HG03280 (cell line): Measurements from ENCODE around the gene TTPAL.
"Not testable (repeated sequence)": the region's sequence is repeated elsewhere in the genome, so short reads cannot be mapped to it uniquely, and the experiment has no call there.

Experiments
- ATAC-seq: cut with Tn5 transposase; IDR thresholded peaks from one replicate; pipeline ENCODE4 v1.9.1; 2021; ENCODE audit warnings: mild to moderate bottlenecking, moderate library complexity; ENCODE audit not compliant: unreplicated experiment

TTPAL gene

GRCh38 chr20:44467289-44467883 lies 8.3 kb upstream of the TTPAL start:
- no peak for ATAC-seq

- ATAC-seq = no peak
Measured at GRCh38 chr20:44468044-44468782, 7.5 kb upstream of the TTPAL start.

GRCh38 chr20:44470327-44470726 lies 5.3 kb upstream of the TTPAL start:
- no peak for ATAC-seq

GRCh38 chr20:44471481-44471882 lies 4.2 kb upstream of the TTPAL start:
- ATAC-seq = no peak

GRCh38 chr20:44472283-44472682 lies 3.4 kb upstream of the TTPAL start:
- ATAC-seq = not testable (repeated sequence)

- no peak for ATAC-seq
Measured at GRCh38 chr20:44475372-44475693, 341 bp upstream of the TTPAL start.

- no peak for ATAC-seq
Measured at GRCh38 chr20:44477151-44477550, 1.5 kb downstream of the TTPAL start.

GRCh38 chr20:44478206-44478605 lies 2.5 kb downstream of the TTPAL start:
- no peak for ATAC-seq

GRCh38 chr20:44479643-44480042 lies 4.0 kb downstream of the TTPAL start:
- ATAC-seq = no peak

GRCh38 chr20:44480097-44480496 lies 4.4 kb downstream of the TTPAL start:
- no peak for ATAC-seq

GRCh38 chr20:44481719-44482416 lies 6.2 kb downstream of the TTPAL start:
- ATAC-seq = no peak

GRCh38 chr20:44483112-44483511 lies 7.4 kb downstream of the TTPAL start:
- ATAC-seq = no peak

GRCh38 chr20:44485078-44485829 lies 9.6 kb downstream of the TTPAL start:
- no peak for ATAC-seq

GRCh38 chr20:44485830-44486198 lies 10.1 kb downstream of the TTPAL start:
- ATAC-seq = no peak

- no peak for ATAC-seq
Measured at GRCh38 chr20:44488551-44488950, 12.9 kb downstream of the TTPAL start.

GRCh38 chr20:44489223-44489622 lies 13.5 kb downstream of the TTPAL start:
- no peak for ATAC-seq

- no peak for ATAC-seq
Measured at GRCh38 chr20:44489931-44490330, 14.3 kb downstream of the TTPAL start.

GRCh38 chr20:44491635-44492395 lies 16.1 kb downstream of the TTPAL start:
- ATAC-seq = no peak

- ATAC-seq = no peak
Measured at GRCh38 chr20:44494266-44494665, 18.6 kb downstream of the TTPAL start.

GRCh38 chr20:44494681-44495080 lies 19.0 kb downstream of the TTPAL start:
- ATAC-seq = no peak

- ATAC-seq = no peak
Measured at GRCh38 chr20:44495257-44495656, 19.6 kb downstream of the TTPAL start.
